GM12878 (cell line): ENCODE data around the gene OR52D1. TPM values are rescaled to one million over a fixed set of nuclear protein-coding genes. Genes with fewer than 3 reads are reported as not detected.

Experiments used
- ATAC-seq: fragments of 200-7000 bp; cut with Tn5 transposase; 3 replicates; pipeline ENCODE4 v1.9.1; 2020; ENCODE audit warnings: mild to moderate bottlenecking, moderate library complexity
- BruUV-seq: library from RNA; stranded (reverse); fragments of 400-500 nt; replicated peaks from 2 replicates; lab custom pipeline; 2021; lab: Mats Ljungman, UMichigan
- CTCF ChIA-PET: fragments of 300-600 bp; sonication (Branson Sonifier 250); formaldehyde crosslinking; extraction: SDS; loops from one replicate; lab custom pipeline; 2021; ENCODE audit warnings: inconsistent platforms; lab: Yijun Ruan, JAX
- POLR2A ChIA-PET: fragments of 350-600 bp; formaldehyde crosslinking; extraction: SDS; loops from one replicate; lab custom pipeline; 2021; ENCODE audit warnings: inconsistent platforms; lab: Charles Lee
- RAD21 ChIA-PET: fragments of 300-600 bp; sonication (Branson Sonifier 250); formaldehyde crosslinking; loops from one replicate; lab custom pipeline; 2023; ENCODE audit warnings: antibody characterized with exemption; ENCODE audit not compliant: unreplicated experiment; lab: Charles Lee
- SMC1A ChIA-PET: fragments of 300-600 bp; sonication (Branson Sonifier 250); formaldehyde crosslinking; loops from one replicate; lab custom pipeline; 2023; ENCODE audit not compliant: unreplicated experiment, uncharacterized antibody; lab: Charles Lee
- DNase-seq: peaks from one replicate; pipeline ENCODE4 v3.0.0-alpha.2; 2011; ENCODE audit warnings: low read depth, low spot score
- FAIRE-seq: peaks from 3 replicates; lab custom pipeline; 2011; peaks lifted over from hg19 to GRCh38; lab: Jason Lieb, UNC
- H2AFZ ChIP-seq: 2 replicates; pipeline ENCODE4 v1.6.0; 2011; ENCODE audit warnings: low read depth, low read length, control low read depth; ENCODE audit not compliant: control insufficient read depth
- H3K27ac ChIP-seq: 2 replicates; pipeline ENCODE4 v1.5.1; 2011; ENCODE audit warnings: control low read depth; ENCODE audit not compliant: control insufficient read depth, insufficient read depth
- H3K27me3 ChIP-seq, 2 experiments: replicated peaks in 1 of 2; 2 replicates each; pipeline versions ENCODE4 v1.6.0 to v1.6.1; 2011; ENCODE audit warnings: low read length in 1 of 2; ENCODE audit not compliant: control insufficient read depth in 2 of 2, insufficient read depth in 2 of 2
- H3K36me3 ChIP-seq, 2 experiments: 2 replicates each; pipeline ENCODE4 v1.5.1; 2011; ENCODE audit warnings: low read length in 1 of 2; ENCODE audit not compliant: control insufficient read depth in 2 of 2, insufficient read depth in 2 of 2
- H3K4me1 ChIP-seq: 2 replicates; pipeline ENCODE4 v1.6.1; 2011; ENCODE audit warnings: mild to moderate bottlenecking, low read length, moderate library complexity, mixed read lengths; ENCODE audit not compliant: control insufficient read depth, insufficient read depth
- H3K4me2 ChIP-seq: 2 replicates; pipeline ENCODE4 v1.6.0; 2011; ENCODE audit warnings: control low read depth; ENCODE audit not compliant: control insufficient read depth, insufficient read depth
- H3K4me3 ChIP-seq: fragments of 200-600 bp; sonication (generic); 2 replicates; pipeline ENCODE4 v1.5.1; 2016
- H3K79me2 ChIP-seq: 2 replicates; pipeline ENCODE4 v1.6.0; 2011; ENCODE audit warnings: low read length; ENCODE audit not compliant: control insufficient read depth, insufficient read depth
- H3K9ac ChIP-seq: 2 replicates; pipeline ENCODE4 v1.8.0; 2011; ENCODE audit warnings: low read length, control low read depth, mixed read lengths; ENCODE audit not compliant: control insufficient read depth, insufficient read depth
- H3K9me3 ChIP-seq: replicated peaks from 3 replicates; pipeline ENCODE4 v1.5.1; 2011; ENCODE audit warnings: mild to moderate bottlenecking, low read length; ENCODE audit not compliant: control insufficient read depth, insufficient read depth
- H4K20me1 ChIP-seq: 2 replicates; pipeline ENCODE4 v1.6.0; 2011; ENCODE audit not compliant: control insufficient read depth, insufficient read depth
- BMI1 ChIP-seq: fragments of 450-650 bp; IDR thresholded peaks from 2 replicates; pipeline ENCODE4 v1.6.1; 2016; ENCODE audit warnings: mild to moderate bottlenecking, moderate library complexity, borderline replicate concordance
- CBFB ChIP-seq: IDR thresholded peaks from 2 replicates; pipeline ENCODE4 v1.6.1; 2016; ENCODE audit warnings: antibody characterized with exemption, low read depth
- CBX5 ChIP-seq: sonication (generic); IDR thresholded peaks from 2 replicates; pipeline ENCODE4 v1.6.1; 2016; ENCODE audit warnings: low read depth, moderate library complexity, mild to moderate bottlenecking, inconsistent platforms
- KDM1A ChIP-seq: fragments of 200-600 bp; sonication (generic); IDR thresholded peaks from 2 replicates; pipeline ENCODE4 v1.6.1; 2016; ENCODE audit warnings: borderline replicate concordance
- PAX8 ChIP-seq: fragments of 450-650 bp; IDR thresholded peaks from 2 replicates; pipeline ENCODE4 v1.6.1; 2017; ENCODE audit warnings: mild to moderate bottlenecking, moderate library complexity
- SP1 ChIP-seq: IDR thresholded peaks from one replicate; pipeline ENCODE4 v1.6.1; 2011; ENCODE audit warnings: low read depth, low read length
- SUPT20H ChIP-seq: IDR thresholded peaks from 2 replicates; pipeline ENCODE4 v1.6.1; 2011; ENCODE audit warnings: low read depth, mild to moderate bottlenecking, low read length, moderate library complexity, borderline replicate concordance; ENCODE audit not compliant: control insufficient read depth
- TCF12 ChIP-seq: IDR thresholded peaks from 2 replicates; pipeline ENCODE4 v1.6.1; 2011; ENCODE audit warnings: low read depth, mild to moderate bottlenecking, low read length
- TCF3 ChIP-seq: IDR thresholded peaks from 2 replicates; pipeline ENCODE4 v1.6.1; 2012; ENCODE audit warnings: low read depth, mild to moderate bottlenecking, low read length, borderline replicate concordance; ENCODE audit not compliant: insufficient read depth
- WGBS: methylation state at CpG from one replicate; pipeline ENCODE4 v1.1.6; 2016; ENCODE audit warnings: low lambda C conversion rate; ENCODE audit not compliant: insufficient replicate concordance, insufficient coverage; ENCODE audit errors: missing lambda C conversion rate; 5-methylcytosine and 5-hydroxymethylcytosine counted together
- in situ Hi-C: fragments of 300-500 bp; cut with MboI; formaldehyde crosslinking; loops from 9 replicates; pipeline ENCODE4 v1.14.3; 2018; ENCODE audit warnings: mixed read lengths
- intact Hi-C: fragments of 100-400 bp; cut with micrococcal nuclease; formaldehyde crosslinking; loops from one replicate; pipeline ENCODE4 v1.14.2; 2022; ENCODE audit not compliant: unreplicated experiment
- polyA plus RNA-seq, 11 experiments: library from polyadenylated mRNA; depleted of rRNA in 4 of 11; unstranded in 6 of 11; stranded (reverse) in 5 of 11; fragments of >200 nt; fragmentation: Nextera tagmentation in 4 of 11; fragmentation: Illumina TruSeq in 1 of 11; extraction: Ambion mirVana in 4 of 11; extraction: Trizol in 1 of 11; gene quantifications; 1 replicate in 1 of 11; 2 replicates in 10 of 11; pipeline versions ENCODE4 v1.2.1 to v1.2.3, GENCODE V29; 2011 to 2016; ENCODE audit warnings: inconsistent platforms in 2 of 11, missing spikeins in 2 of 11, low read depth in 1 of 11
- total RNA-seq, 4 experiments: library from RNA; depleted of rRNA in 3 of 4; stranded (reverse); fragments of >200 nt in 3 of 4; fragmentation: Illumina TruSeq in 1 of 4; extraction: Trizol in 1 of 4; gene quantifications; 2 replicates each; pipeline versions ENCODE4 v1.2.1 to v1.2.3, GENCODE V29; 2013 to 2021
- TF ChIP-seq, protein P1 (sequence below), 3 experiments: IDR thresholded peaks in 2 of 3; conservative IDR thresholded peaks in 1 of 3; 2 replicates each; pipeline ENCODE4 v1.5.1; 2011; ENCODE audit warnings: low read depth in 3 of 3, low read length in 3 of 3, mild to moderate bottlenecking in 3 of 3, control low read depth in 2 of 3, moderate library complexity in 2 of 3, inconsistent platforms in 1 of 3, mixed read lengths in 1 of 3; ENCODE audit not compliant: control insufficient read depth in 2 of 3, insufficient read depth in 1 of 3; ENCODE audit errors: extremely low read depth in 1 of 3
- TF ChIP-seq, protein P2 (sequence below): IDR thresholded peaks from 2 replicates; pipeline ENCODE4 v1.6.1; 2012; ENCODE audit warnings: low read depth, low read length, improper control_type of control experiment

OR52D1 gene
- total and polyA plus RNA-seq, 10 of the 15 experiments (the other 5 are each of a cell fraction or from before 2014, with no cell fraction given), result not detected

DNA sequence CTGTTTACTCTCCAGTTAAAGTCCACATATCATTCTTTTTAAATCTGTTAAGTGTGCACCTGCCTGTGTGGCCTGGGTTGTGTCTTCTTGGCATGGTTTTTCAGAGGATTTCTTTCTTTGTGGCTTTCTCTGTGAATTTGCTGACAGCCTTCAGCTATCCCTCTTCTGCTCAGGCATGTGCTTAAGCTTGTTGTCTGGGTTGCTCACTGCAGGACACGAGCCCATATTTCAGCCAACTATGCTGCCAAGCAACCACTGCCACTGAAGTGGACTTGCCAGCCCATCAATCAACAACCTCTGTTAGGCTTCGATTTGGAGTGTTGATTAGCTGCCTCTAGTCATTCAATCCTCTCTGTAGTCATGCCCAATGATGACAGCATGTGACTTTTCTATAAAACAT lies 21.0 kb upstream of the OR52D1 start:
- in situ Hi-C loops, result no loop called here
- Histone ChIP-seq H3K9ac (no peak overlapping the region), H3K27me3 (no peaks in the 10 kb centered on the region; a peak in 1 of 4 replicates), H3K9me3 (no peaks in the 10 kb centered on the region), H3K79me2 (no peaks in the 10 kb centered on the region), H3K4me3 (no peak overlapping the region), H2AFZ (no peak overlapping the region), H3K4me1 (no peaks in the 10 kb centered on the region), H3K27ac (no peak overlapping the region)
- intact Hi-C loops, result no loop called here
- ChIA-PET POLR2A (no interaction called here), SMC1A (interaction anchor here (1.4 kb wide), 1 partner anchor 125 kb away, joined by 3 read pairs; no protein-coding TSS in a partner anchor), RAD21 (no interaction called here), CTCF (interaction anchor here (1.8 kb wide), 1 partner anchor 9 kb away, joined by 9 read pairs; no protein-coding TSS in a partner anchor)
- WGBS, result 0% methylated on average over 2 of the region's 2 CpGs
- DNase-seq, result no peak
- TF ChIP-seq SP1, result no peak
- no peak for TF ChIP-seq SUPT20H
- no peak for TF ChIP-seq CBX5
- TF ChIP-seq, protein P1, sequence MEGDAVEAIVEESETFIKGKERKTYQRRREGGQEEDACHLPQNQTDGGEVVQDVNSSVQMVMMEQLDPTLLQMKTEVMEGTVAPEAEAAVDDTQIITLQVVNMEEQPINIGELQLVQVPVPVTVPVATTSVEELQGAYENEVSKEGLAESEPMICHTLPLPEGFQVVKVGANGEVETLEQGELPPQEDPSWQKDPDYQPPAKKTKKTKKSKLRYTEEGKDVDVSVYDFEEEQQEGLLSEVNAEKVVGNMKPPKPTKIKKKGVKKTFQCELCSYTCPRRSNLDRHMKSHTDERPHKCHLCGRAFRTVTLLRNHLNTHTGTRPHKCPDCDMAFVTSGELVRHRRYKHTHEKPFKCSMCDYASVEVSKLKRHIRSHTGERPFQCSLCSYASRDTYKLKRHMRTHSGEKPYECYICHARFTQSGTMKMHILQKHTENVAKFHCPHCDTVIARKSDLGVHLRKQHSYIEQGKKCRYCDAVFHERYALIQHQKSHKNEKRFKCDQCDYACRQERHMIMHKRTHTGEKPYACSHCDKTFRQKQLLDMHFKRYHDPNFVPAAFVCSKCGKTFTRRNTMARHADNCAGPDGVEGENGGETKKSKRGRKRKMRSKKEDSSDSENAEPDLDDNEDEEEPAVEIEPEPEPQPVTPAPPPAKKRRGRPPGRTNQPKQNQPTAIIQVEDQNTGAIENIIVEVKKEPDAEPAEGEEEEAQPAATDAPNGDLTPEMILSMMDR (IDR thresholded peaks at IDR 0.05 in 2 of 3, conservative IDR thresholded peaks at IDR 0.05 in 1 of 3; ENCODE audit: control insufficient read depth in 2 of 3, extremely low read depth in 1 of 3, insufficient read depth in 1 of 3, low read depth in 3 of 3, low read length in 3 of 3), result no peak
- TF ChIP-seq PAX8, result no peak
- no peak for TF ChIP-seq CBFB
- TF ChIP-seq BMI1, result no peak
- TF ChIP-seq, protein P2, sequence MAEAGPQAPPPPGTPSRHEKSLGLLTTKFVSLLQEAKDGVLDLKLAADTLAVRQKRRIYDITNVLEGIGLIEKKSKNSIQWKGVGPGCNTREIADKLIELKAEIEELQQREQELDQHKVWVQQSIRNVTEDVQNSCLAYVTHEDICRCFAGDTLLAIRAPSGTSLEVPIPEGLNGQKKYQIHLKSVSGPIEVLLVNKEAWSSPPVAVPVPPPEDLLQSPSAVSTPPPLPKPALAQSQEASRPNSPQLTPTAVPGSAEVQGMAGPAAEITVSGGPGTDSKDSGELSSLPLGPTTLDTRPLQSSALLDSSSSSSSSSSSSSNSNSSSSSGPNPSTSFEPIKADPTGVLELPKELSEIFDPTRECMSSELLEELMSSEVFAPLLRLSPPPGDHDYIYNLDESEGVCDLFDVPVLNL, result no peak
- TF ChIP-seq TCF12, result no peak
- no peak for TF ChIP-seq TCF3
- TF ChIP-seq KDM1A, result no peak
- TF ChIP-seq, all 136 proteins: peak for 0
- Histone ChIP-seq H4K20me1 (no peaks in the 10 kb centered on the region), H3K4me2 (no peak overlapping the region), H3K36me3 (no peaks in the 10 kb centered on the region)
- FAIRE-seq, result no peak
- no peak for ATAC-seq
- no TSS peak for BruUV-seq
